Fibroblast of skin of left quadriceps (primary cell): ENCODE results near the gene PRCC.
"Not testable (repeated sequence)": the region's sequence is repeated elsewhere in the genome, so short reads cannot be mapped to it uniquely, and the experiment has no call there.

Source experiments
- DNase-seq, 2 experiments: peaks; one replicate each; pipeline ENCODE4 v3.0.0-alpha.2; 2013; ENCODE audit warnings: low read depth in 2 of 2

Gene PRCC

DNA sequence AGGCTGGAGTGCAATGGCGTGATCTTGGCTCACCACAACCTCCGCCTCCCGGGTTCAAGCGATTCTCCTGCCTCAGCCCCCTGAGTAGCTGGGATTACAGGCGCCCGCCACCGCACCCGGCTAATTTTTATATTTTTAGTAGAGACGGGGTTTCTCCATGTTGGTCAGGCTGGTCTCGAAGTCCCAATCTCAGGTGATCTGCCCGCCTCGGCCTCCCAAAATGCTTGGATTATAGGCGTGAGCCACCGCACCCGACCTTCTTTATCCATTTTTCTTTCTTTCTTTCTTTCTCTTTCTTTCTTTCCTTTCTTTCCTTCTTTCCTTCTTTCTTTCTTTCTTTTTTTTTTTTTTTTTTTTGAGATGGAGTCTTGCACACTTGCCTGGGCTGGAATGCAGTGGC is 2.2 kb upstream of the PRCC start:
- DNase-seq, result not testable (repeated sequence)

DNA sequence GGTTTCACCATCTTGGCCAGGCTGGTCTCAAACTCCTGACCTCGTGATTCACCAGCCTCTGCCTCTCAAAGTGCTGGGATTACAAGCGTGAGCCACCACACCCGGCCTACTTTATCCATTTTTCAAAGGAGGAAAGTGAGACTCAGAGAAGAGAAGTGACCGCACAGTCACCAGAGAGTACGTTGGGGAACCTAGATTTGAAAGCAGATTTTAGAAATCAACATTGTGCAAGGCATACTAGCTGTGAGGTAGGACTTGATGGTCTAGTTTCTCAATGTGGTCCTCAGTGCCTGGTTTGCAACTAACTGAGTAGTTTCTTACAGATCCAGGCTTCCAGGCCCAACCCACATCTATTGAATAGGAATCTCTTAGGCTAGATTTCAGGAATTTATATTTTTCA is 1.7 kb upstream of the PRCC start:
- no peak for DNase-seq

DNA sequence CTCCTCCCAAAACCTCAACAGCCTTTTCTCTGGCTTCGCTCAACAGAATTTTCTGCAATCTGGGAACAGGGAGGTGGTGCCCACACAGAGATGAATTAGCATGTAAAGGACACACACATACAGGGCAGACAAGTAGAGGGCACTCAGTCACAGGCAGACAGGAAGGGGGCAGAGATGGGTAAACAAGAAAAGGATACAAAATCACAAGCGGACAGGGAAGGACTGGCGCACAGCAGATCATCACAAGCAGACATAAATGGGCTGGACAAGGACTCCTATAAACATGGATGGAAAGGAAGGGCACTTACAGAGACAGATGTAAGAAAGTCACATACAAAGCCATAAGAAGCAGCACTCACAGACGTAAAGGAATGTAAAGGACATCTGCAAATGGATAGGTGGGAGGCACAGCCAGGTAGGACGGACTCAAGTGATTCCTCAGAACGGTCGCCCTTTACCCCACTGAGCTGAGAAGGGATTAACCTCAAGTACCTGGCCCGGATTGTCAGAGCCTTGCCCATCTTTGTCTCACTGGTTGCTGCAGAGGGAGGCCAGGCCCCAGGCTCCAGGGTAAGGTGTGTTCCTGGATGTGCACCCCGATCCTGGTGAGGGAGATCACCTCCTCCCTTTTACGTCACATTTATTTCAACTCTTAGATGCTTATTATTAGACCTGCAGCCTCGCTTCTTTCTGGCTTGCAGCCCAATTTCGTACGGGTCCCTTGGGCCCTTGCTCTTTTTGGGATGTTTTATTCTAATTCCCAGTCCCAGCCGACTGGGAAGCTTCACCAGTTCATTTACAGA is 836 bp upstream of the PRCC start:
- DNase-seq, result no peak

DNA sequence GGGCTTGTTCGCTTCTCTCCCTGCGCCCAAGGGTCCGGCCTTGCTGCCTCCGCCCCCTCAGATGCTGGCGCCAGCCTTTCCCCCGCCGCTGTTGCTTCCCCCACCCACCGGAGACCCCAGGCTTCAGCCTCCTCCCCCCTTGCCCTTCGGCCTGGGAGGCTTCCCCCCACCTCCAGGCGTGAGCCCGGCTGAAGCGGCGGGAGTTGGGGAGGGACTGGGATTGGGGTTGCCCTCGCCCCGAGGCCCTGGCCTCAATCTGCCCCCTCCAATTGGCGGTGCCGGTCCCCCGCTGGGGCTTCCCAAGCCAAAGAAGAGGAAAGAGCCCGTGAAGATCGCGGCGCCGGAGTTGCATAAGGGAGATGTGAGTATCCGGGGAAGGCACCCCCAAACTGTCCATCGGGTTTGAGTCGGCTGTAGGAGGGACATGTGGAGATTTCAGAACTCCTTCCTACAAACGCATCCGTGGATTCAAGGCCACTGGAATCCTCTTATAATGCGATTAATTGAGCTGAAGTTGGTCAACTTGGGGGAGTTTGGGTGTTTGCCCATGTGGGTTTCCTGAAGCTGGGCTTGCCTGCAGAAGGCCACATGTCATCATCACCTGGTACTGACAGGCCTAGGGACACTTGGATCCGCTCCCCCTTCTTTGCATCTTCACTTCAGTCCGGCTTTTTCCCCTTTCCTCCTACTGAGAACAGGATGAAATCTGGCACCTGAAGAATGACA is 707 bp downstream of the PRCC start:
- DNase-seq, result no peak

DNA sequence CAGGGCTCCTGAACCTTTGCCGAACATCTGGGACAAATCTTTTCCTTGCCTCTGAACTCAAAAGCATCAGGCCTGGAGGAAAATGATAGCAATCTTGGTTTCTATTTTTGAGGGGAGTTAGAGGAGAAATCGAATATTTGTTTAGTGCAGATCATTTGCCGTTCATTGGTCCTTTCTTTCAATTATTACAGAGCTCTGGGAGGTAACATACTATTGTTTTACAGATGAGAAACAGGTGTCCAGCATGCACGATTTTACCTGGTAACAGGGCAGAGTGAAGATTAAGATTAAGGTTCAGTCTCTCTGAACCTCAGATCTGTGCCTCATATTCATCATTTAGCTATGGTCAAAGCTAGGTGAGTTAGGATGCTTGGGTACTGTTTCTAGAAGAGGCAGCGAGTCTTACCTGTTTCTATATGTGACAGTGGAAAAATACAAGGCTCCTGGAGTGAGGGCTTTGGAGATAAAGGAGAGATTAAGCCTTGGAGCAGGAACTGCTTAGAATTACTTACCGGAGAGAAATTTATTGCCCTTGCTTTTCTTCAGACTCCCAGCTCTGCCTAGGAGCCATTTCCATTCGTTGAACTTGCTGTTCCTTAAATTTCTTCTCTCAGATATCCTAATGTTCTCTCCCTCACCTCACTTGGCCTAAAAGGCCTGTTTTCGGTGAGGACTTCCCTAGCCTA is 1.4 kb downstream of the PRCC start:
- DNase-seq, result no peak

DNA sequence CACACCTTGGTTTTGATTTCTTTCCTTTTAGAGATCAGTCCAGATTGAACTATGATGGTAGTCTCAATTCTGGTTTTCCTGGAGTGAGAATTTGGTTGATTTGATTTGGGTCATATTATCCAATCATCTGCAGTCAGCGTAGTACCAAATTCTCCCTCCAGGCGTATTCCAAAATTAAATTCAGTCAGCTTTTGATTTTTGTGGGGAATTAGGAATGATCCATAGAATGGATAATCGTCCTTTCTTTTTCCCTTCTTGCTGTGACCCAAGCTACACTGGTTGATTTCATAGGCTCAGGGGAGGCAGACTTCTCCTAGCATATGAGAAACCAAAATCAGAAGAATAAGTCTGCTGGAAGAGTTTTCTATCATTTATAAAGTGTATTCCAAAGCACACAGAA is 4.9 kb downstream of the PRCC start:
- no peak for DNase-seq

DNA sequence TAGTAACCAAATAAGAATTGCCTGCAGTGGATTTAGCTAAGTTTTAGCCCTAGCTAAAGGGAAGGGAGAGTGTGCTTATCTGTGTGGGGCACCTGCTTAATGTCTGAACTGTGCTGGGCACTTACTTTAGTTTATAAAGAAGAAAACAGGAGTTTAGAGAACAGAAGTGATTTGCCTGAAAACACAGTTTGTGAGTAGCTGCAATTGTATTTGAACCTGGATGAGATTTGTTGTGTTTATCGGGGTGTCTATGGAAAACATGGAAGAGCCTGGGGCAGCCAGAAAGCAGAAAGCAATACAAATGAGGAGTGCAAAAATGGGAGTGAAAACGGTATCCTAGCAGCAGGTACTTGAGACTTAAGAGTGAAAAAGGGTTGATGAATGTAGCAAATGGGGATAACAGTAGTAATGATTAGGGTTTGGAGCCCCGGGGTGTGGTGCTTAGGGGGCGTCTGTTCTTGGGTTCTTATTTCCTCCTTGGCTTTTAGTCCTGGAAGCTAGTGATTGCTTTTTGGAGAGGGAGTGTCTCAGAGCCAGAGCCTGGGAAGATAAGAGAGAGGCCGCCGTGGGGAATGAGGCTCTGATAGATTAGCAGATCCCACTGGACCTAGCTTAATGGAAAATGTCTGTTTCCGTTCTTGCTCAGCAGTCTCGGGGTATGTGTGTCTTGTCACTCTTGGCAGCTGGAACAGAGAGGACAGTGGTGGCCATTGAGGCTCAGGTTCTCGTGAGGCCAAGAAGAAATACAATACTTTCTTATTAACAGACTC is 5.6 kb downstream of the PRCC start:
- DNase-seq, result no peak

DNA sequence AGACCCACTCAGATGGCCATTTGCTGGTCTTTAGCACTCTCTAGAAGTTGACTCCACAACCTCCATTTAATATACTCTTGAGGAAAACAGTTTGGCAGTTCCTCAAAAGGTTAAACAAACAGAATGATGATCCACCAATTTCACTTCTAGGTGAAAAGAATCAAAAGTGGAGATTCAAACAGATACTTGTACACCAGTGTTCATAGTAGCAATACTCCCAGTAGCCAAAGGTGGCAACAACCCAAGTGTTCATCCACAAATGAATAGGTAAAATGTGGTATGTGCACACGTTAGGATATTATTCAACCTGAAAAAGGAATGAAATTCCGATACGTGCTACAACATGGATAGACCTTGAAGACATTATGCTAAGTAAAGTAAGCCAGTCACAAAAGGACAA is 6.3 kb downstream of the PRCC start:
- DNase-seq, result no peak

DNA sequence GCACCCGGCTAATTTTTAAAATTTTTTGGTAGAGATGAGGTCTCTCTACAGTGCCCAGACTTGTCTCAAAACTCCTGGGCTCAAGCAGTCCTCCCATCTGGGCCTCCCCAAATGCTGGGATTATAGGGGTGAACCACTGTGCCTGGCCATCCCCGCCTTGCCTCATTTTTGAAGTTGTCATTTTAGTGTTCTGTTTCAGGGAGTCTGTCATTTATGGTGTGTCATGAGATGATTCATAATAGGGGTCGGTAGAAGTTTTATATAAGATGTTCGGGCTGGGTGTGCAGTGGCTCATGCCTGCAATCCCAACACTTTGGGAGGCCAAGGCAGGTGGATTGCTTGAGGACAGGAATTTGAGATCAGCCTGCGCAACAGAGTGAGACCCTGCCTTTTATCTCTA is 8.5 kb downstream of the PRCC start:
- DNase-seq, result no peak

DNA sequence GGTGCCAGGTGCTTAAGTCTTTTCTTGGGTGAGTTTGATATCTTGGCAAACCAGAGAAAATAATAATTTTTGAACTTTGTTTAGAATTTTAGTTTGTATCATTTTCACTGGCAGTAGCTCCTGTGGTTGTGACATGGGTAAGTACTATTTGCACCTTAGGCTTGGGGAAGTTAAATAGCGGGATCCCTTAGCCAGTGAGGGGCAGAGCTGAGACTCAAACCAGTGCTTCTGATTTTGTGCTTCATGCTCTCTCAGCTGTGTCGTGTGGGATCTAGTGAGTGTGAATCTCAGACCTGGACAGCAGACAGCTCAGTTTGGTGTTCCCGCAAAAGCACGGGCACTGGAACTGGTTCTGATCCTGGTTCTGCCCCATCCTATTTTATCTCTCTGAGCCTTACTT is 9.6 kb downstream of the PRCC start:
- DNase-seq, result no peak

DNA sequence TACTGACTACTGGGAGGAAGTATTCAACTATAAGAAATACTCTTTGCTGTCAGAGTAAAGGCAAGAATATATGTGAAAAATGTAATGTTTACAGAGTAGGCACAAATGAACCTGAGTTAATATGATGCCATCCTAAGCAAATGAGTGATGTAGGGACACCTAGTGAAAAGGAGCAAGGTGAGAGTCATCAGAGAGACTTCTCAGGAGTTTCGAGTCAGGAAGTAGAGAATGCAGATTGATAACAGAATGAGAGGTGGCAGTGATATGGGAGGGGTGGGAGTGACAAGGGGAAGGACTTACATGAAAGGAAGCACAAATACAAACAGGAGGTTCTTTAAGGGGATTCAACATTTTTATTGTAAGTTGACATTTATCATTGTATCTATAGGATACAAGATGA is 10.2 kb downstream of the PRCC start:
- no peak for DNase-seq

DNA sequence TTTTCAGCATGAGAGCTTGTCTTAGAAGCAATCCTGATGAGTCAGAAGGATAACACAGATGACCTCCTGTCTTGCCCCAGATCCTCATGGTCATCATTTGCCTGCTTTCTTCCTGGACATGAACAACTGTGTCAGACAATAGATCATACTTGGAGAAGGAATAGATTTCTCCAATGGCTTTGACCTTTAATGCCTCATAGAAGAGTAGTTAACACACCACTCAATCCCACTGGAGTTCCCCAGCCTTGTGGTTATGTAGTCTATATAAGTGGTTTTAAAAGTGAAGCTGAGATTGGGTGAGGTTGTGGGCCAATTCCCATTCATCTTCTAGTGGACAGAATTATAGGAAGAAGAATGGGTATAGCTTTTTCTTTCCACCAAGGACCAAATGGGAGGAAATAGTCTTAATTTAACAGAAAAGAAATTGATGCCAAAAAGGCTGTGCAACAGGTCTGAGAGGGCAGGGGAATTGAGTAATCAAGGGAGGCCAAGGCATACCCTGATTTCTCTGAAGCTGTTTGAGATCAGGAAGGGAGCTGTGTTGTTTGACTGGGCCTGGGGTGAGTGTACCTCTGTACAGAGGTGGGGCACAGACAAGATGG is 14.4 kb downstream of the PRCC start:
- no peak for DNase-seq

DNA sequence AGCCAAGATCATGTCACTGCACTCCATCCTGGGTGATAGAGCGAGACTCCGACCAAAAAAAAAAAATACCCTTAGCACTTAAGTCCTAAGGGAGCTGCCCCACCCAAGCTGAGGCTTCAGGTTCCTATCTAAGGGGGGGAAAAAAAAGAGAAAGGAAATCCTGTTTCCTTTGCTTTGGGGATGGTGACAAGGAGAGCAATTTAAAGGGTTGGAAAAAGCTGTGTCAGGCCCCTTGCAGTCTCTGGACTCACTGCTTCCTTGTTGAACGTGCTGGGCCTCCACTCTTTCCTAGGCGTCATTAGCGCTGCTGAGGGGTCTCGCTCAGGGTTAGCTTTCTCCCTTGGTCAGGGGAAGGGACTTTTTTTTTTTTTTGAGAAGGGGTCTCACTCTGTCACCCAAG is 18.1 kb downstream of the PRCC start:
- no peak for DNase-seq

DNA sequence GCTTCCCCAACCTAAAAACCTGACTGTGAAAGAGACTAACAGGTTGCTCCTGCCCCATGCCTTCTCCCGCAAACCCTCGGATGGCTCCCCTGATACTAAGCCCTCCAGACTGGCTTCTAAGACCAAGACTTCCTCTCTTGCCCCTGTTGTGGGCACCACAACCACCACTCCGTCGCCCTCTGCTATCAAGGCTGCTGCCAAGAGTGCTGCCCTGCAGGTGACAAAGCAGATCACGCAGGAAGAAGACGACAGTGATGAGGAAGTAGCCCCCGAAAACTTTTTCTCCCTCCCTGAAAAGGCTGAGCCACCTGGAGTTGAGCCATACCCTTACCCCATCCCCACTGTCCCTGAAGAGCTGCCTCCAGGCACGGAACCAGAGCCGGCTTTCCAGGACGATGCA is 19.3 kb downstream of the PRCC start:
- DNase-seq, result no peak

DNA sequence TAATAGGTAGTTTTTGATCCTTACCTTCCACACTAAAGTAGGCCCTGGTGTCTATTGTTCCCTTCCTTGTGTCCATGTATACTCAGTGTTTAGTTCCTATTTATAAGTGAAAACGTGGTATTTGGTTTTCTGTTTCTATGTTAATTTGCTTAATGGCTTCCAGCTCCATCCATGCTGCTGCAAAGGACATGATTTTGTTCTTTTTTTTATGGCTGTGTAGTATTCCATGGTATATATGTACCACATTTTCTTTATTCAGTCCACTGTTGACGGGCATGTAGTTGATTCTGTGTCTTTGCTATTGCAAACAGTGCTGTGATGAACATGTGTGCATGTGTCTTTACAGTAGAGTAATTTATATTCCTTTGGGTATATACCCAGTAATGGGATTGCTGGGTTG is 20.8 kb downstream of the PRCC start:
- no peak for DNase-seq

DNA sequence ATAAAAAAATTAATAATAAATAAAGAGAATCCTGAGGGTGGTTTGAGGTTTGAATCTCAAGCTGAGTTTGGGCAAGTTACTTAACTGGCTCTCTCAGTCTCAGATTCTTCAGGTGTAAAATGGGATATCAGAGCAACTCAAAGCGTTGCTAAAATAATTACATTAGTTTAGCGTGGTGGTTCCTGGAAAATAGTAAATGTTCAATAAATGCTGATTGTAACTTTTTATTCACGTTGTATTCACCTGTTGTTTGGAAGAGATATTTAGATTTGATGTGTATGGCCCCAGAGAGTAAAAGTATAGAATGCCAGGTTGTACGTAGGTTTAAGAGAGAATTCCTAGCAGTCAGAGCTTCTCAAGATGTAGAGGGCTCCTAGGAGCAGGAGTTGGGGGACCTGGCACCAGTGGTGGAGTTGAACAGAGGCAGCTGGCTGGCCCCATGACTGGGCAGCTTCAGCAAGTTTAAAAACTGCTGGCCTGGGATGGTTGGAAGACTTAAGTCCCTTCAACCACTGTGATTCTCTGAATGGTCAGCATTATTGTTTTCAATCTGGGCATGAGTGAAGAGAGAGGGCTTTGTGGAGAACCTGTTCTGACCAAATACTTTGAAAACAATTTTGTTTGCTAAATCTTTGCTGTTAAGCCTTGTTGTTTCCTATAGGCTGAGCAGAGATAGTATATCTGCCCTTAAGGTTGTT is 22.4 kb downstream of the PRCC start:
- DNase-seq, result no peak

DNA sequence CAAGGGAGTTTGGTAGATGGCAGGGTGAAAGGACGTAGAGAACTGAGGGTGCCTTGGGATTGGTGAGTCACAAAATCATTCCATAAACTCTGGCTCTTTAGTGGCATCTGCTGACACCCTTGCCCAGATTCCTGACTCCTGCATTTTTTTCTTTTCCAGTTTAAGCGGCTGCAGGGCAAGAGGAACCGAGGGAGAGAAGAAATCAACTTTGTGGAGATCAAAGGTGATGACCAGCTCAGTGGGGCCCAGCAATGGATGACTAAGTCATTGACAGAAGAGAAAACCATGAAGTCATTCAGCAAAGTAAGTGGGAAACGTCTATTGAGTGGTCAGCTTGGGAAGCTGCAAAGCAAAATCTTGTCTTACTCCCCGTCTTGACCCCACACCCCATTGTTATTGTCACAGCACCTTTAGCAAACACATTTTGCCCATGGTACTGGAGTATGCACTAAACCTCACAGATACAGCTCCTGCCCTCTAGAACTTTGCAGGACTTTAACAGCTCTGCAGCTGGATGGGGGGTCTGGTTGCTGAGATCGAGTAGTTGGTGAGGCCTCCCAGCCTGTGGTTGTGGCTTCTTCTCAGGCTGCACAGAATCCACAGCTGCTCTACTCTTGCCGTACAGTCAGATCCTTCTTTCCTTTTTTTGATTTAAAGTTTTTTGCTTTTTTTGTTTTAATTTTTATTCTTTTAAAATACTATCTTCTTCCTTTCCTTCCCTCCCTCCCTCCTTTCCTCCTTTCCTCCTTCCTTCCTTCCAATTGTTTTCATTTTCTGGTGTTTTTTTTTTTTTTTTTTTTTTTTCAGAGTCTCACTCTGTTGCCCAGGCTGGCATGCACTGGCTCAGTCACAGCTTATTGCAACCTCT is 27.4 kb downstream of the PRCC start:
- no peak for DNase-seq

DNA sequence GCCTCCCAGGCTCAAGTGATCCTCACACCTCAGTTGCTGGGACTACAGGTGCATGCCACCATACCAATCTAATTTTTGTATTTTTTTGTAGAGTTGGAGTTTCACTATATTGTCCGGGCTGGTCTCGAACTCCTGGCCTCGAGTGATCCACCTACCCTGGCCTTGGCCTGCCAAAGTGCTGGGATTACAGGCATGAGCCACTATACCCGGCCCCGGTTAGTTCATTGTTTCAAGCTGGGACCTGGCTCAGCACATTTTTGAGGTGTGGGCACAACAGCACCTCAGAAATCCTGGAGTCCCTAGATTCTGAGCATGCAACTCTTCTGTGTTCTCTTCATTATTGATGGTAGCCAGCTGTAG is 28.0 kb downstream of the PRCC start:
- DNase-seq, result no peak

DNA sequence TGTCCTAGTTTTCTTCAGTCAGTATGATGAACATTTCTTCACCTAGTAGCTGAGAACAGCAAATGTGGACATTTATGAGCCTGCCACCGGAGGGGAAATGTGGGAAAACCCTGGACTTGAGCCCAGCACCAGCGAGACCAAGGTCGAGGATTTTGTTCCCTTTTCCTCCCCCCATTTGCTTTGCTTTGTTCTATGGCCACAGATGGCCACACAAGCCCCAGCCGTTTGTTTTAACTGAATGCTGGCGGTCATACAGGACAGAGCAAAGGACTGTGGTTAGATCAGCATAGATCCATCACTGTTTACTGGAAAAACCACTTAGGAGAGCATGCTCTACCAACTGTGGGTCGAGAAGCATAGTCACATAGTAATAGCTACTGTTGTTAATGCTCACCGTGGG is 28.5 kb downstream of the PRCC start:
- DNase-seq, result no peak
